Esophagus muscularis mucosa (tissue), 4 donors: ENCODE results near the gene C1orf52. TPM values are rescaled to one million over a fixed set of nuclear protein-coding genes. Genes with fewer than 3 reads are reported as not detected.

Source experiments
- DNase-seq: peaks from one replicate; pipeline ENCODE4 v3.0.0-alpha.2; 2017; ENCODE audit errors: extremely low spot score
- H3K27ac ChIP-seq, 4 donors: fragments of 200-600 bp; sonication (generic); replicated peaks in 1 of 4; 1 replicate in 3 of 4; 2 replicates in 1 of 4; pipeline ENCODE4 v1.5.1; 2016 to 2019; ENCODE audit warnings: mild to moderate bottlenecking in 1 of 4
- H3K27me3 ChIP-seq, 4 donors: fragments of 200-600 bp; sonication (generic); one replicate each; pipeline versions ENCODE4 v1.5.1 to v1.6.0; 2016 to 2019
- H3K36me3 ChIP-seq, 4 donors: fragments of 200-600 bp; sonication (generic); one replicate each; pipeline ENCODE4 v1.5.1; 2016 to 2019
- H3K4me1 ChIP-seq, 4 donors: fragments of 200-600 bp; sonication (generic); one replicate each; pipeline ENCODE4 v1.5.1; 2016 to 2019
- H3K4me3 ChIP-seq, 4 donors: fragments of 200-600 bp; sonication (generic); 1 replicate in 2 of 4; 2 replicates in 2 of 4; pipeline ENCODE4 v1.5.1; 2016 to 2019; ENCODE audit warnings: mild to moderate bottlenecking in 4 of 4, moderate library complexity in 1 of 4
- H3K9me3 ChIP-seq, 4 donors: fragments of 200-600 bp; sonication (generic); 1 replicate in 3 of 4; 2 replicates in 1 of 4; pipeline ENCODE4 v1.5.1; 2016 to 2019
- CTCF ChIP-seq, 3 experiments: fragments of 200-600 bp in 2 of 3; fragments of 450-650 bp in 1 of 3; sonication (generic) in 2 of 3; IDR thresholded peaks; one replicate each; pipeline ENCODE4 v1.5.1; 2017 to 2019; ENCODE audit warnings: antibody characterized with exemption in 3 of 3, mild to moderate bottlenecking in 2 of 3, moderate library complexity in 1 of 3
- EP300 ChIP-seq: sonication (generic); formaldehyde crosslinking; IDR thresholded peaks from one replicate; pipeline ENCODE4 v1.6.1; 2017; ENCODE audit warnings: antibody characterized with exemption
- POLR2A ChIP-seq: fragments of 450-650 bp; IDR thresholded peaks from one replicate; pipeline ENCODE4 v1.6.1; 2017; ENCODE audit warnings: antibody characterized with exemption, moderate library complexity, mild to moderate bottlenecking, low read depth
- POLR2AphosphoS5 ChIP-seq, 2 donors: sonication (generic); formaldehyde crosslinking; IDR thresholded peaks; one replicate each; pipeline ENCODE4 v1.6.1; 2017; ENCODE audit warnings: antibody characterized with exemption in 2 of 2
- WGBS: methylation state at CpG from one replicate; pipeline ENCODE4 v1.1.5; 2018; 5-methylcytosine and 5-hydroxymethylcytosine counted together
- intact Hi-C: fragments of 100-400 bp; cut with DNase I; formaldehyde crosslinking; loops from one replicate; pipeline ENCODE4 v1.15.1; 2023
- total RNA-seq, 4 donors: library from RNA; depleted of rRNA; stranded (reverse); fragments of >200 nt; gene quantifications; one replicate each; pipeline versions ENCODE4 v1.1.0 to v1.2.1, GENCODE V29; 2016

C1orf52 gene
- total RNA-seq, 4 donors from 2014 or later = 11.2 to 22.4 (median 15.4) TPM

DNA sequence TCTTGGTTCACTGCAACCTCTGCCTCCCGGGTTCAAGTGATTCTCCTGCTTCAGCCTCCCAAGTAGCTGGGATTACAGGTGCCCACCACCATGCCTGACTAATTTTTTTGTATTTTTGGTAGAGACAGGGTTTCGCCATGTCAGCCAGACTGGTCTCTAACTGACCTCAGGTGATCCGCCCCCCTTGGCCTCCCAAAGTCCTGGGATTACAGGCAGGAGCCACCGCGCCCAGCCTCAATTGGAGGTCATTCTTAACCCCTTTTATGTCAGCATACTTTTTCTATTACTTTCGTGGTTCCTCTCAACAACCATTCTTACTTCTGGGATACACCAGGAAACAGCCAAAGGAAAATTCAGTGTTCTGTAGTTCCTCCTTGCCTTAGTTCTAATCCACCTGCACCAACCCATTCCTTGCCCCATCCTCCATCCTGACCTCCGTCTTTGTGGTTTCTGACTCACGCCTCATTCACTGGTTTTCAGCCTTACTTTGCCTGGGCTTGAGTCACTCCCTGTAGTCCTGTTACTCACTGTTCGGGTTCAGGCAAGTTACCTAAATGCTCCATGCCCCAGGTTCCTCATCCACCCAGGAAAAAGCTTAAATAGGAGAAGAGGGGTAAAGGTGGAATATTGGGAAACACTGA, 29.9 kb upstream of the C1orf52 start:
- intact Hi-C loops = no loop called here
- Histone ChIP-seq H3K4me1 (no peaks in the 10 kb centered on the region), H3K9me3 (no peaks in the 10 kb centered on the region), H3K36me3 (no peaks in the 10 kb centered on the region), H3K27ac (no peak overlapping the region), H3K27me3 (no peaks in the 10 kb centered on the region), H3K4me3 (no peak overlapping the region)
- TF ChIP-seq POLR2A (no peak), CTCF (IDR thresholded peaks at IDR 0.05) (no peak), EP300 (no peak), POLR2AphosphoS5 (IDR thresholded peaks at IDR 0.05) (no peak)
- DNase-seq = no peak
- 91% methylated on average over 9 of the region's 9 CpGs for WGBS

DNA sequence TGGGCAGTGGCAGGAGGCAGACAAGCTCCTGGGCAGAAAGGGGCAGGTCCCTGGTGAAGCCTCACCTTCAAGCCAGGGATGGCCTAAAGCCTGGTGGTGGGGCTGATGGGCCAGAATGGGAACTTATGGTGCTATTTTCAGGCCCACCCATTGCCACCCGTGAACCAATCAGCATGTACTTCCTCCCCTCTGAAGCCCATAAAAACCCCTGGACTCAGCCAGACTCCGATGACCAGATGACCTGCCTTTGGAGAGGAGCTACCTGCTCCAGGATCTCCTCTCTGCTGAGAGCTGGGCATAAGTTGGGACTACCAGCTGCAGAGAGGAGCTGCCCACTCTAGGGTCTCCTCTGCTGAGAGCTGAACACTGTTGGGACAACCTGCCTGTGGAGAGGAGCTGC, 24.7 kb upstream of the C1orf52 start:
- Histone ChIP-seq H3K27me3 (no peaks in the 10 kb centered on the region), H3K4me1 (peaks cover 0 to 4% (median under 1%) of the 10 kb centered on the region in 4 donors), H3K27ac (no peak overlapping the region), H3K9me3 (no peaks in the 10 kb centered on the region), H3K36me3 (no peaks in the 10 kb centered on the region), H3K4me3 (no peak overlapping the region)
- WGBS = 88% methylated on average over 2 of the region's 2 CpGs
- TF ChIP-seq EP300 = no peak
- TF ChIP-seq CTCF (IDR thresholded peaks at IDR 0.05) = no peak
- TF ChIP-seq POLR2AphosphoS5 (IDR thresholded peaks at IDR 0.05) = no peak
- no peak for TF ChIP-seq POLR2A
- intact Hi-C loops = no loop called here
- DNase-seq = no peak

DNA sequence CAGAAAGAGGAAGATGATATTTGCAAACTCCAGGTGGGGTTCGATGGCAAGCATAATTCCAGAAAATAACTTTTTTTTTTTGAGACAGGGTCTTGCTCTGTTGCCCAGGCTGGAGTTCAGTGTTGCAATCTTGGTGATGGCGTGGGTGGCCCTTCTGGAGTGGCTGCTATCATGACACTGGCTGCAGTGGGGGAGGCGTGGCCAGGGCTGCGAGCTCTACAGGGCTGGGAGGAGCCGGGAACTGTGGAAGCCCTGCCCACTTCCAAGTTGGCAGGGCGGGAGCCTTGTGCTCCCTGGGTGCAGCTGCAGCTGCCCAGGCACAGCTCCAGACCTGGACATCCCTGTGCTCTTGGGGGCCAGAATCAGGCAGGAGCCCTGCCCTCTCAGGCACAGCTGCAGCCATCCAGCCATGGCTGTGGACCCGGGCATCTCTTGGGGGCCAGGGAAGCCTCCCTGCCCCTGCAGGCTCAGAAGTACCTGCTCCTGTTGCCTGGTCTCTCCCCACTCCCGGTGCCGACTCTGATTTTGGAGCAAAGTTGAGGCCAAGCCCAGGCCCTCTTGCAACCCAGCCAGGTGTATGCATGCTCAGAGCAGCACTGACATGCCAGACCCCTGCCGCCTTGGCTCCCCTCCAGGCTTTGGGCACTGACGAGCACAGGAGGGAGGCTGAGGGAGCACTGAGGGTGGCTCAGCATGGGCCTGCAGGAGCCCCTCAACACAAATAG, 24.2 kb upstream of the C1orf52 start:
- Histone ChIP-seq H3K4me1 (peaks cover 0 to 7% (median 2%) of the 10 kb centered on the region in 4 donors), H3K4me3 (no peak overlapping the region), H3K36me3 (no peaks in the 10 kb centered on the region), H3K27me3 (no peaks in the 10 kb centered on the region), H3K9me3 (no peaks in the 10 kb centered on the region), H3K27ac (no peak overlapping the region)
- DNase-seq = no peak
- TF ChIP-seq POLR2AphosphoS5 (IDR thresholded peaks at IDR 0.05) (no peak), EP300 (no peak), CTCF (IDR thresholded peaks at IDR 0.05) (no peak), POLR2A (no peak)
- WGBS = 82% methylated on average over 6 of the region's 11 CpGs
- intact Hi-C loops = no loop called here

- TF ChIP-seq POLR2AphosphoS5 (IDR thresholded peaks at IDR 0.05) (no peak), EP300 (no peak), CTCF (IDR thresholded peaks at IDR 0.05) (no peak), POLR2A (no peak)
- no peak overlapping the region for H3K4me3 ChIP-seq
- 91% methylated on average over 1 of the region's 1 CpG for WGBS
- no peaks in the 10 kb centered on the region for H3K9me3 ChIP-seq
- no peaks in the 10 kb centered on the region for H3K27me3 ChIP-seq
- intact Hi-C loops = no loop called here
- H3K27ac ChIP-seq = no peak overlapping the region
- H3K36me3 ChIP-seq = no peaks in the 10 kb centered on the region
- H3K4me1 ChIP-seq = peaks cover 0 to 10% (median 3%) of the 10 kb centered on the region in 4 donors
- no peak for DNase-seq
These were observed 23.0 kb upstream of the C1orf52 start for GRCh38 chr1:85282424-85282823.
